Stimulated activated CD4-positive, alpha-beta T cell treated with anti-CD3 and anti-CD28 coated beads, TNF-alpha, amount 100 ng/mL, for 24 hours (primary cell): Measurements from ENCODE around the gene ERBB3.

Experiments used
- DNase-seq, 3 experiments: peaks; one replicate each; pipeline ENCODE4 v3.0.0-alpha.2; 2020; ENCODE audit warnings: low read depth in 3 of 3

The ERBB3 gene

DNA sequence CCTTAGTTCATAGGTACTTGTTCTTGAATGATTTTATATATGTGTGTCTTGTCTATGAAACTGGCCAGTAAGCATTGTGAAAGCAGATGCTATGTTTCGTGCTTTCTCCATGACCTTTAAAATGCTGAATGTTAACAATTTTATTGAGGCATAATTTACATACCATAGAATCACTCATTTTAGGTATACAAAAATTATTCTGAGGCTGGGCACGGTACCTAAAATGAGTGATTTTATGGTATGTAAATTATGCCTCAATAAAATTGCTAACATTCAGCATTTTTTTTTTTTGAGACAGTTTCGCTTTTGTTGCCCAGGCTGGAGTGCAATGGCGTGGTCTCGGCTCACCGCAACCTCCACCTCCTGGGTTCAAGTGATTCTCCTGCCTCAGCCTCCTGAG is 54.9 kb downstream of the ERBB3 start:
- DNase-seq: no peak

DNA sequence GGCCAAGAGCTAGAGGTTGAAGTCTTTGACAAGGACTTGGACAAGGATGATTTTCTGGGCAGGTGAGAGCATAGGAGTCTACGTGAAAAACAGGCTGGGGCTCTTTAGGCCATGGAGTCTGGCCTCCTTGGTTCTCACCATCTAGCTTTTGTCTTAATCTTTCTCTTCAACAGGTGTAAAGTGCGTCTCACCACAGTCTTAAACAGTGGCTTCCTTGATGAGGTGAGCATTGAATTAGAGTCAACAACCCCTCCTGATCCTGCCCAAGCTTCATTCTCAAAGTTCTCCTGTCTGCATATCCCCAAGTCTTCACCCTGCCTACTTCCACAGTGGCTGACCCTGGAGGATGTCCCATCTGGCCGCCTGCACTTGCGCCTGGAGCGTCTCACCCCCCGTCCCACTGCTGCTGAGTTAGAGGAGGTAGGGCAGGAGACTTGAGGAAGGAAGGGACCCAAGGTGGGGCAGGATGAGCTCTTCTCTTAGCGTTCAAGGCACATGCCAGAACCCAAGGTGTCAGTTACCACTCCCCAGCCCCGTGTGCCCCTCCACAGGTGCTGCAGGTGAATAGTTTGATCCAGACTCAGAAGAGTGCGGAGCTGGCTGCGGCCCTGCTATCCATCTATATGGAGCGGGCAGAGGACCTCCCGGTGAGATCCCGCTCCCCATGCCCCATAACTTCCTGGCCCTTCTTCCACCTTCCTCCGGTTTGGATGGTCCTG is 58.0 kb downstream of the ERBB3 start:
- no peak for DNase-seq

DNA sequence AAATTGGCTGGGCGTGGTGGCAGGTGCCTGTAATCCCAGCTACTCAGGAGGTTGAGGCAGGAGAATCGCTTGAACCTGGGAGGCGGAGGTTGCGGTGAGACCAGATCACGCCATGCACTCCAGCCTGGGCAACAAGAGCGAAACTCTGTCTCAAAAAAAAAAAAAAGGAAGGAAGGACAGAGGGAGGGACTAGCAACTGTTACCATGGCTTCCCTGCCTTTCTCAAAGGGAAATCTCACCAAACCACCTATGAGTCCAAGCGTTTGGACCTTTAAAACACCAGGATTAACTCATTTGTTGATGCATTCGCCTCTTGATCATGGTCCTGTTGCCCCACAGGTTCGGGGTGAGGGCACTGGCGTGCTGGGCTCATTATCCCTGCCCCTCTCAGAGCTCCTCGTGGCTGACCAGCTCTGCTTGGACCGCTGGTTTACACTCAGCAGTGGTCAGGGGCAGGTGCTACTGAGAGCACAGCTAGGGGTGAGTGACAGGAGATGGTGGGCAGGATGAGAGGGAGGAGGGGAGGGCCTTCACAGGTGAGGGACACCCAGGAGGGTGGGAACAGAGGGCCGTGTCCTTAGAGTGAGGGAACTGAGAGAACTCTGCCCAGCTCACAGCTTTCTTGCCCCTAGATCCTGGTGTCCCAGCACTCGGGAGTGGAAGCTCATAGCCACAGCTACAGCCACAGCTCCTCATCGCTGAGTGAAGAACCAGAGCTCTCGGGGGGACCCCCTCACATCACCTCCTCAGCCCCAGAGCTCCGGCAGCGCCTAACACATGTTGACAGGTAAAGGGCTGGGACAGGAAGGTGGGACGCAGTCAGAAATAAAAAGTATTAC is 62.2 kb downstream of the ERBB3 start:
- no peak for DNase-seq

- DNase-seq: no peak
Observed at GRCh38 chr12:56143217-56143616, 63.3 kb downstream of the ERBB3 start.

- DNase-seq: no peak
Observed at GRCh38 chr12:56143870-56144269, 63.9 kb downstream of the ERBB3 start.

GRCh38 chr12:56145217-56145616 is 65.3 kb downstream of the ERBB3 start:
- DNase-seq: no peak

DNA sequence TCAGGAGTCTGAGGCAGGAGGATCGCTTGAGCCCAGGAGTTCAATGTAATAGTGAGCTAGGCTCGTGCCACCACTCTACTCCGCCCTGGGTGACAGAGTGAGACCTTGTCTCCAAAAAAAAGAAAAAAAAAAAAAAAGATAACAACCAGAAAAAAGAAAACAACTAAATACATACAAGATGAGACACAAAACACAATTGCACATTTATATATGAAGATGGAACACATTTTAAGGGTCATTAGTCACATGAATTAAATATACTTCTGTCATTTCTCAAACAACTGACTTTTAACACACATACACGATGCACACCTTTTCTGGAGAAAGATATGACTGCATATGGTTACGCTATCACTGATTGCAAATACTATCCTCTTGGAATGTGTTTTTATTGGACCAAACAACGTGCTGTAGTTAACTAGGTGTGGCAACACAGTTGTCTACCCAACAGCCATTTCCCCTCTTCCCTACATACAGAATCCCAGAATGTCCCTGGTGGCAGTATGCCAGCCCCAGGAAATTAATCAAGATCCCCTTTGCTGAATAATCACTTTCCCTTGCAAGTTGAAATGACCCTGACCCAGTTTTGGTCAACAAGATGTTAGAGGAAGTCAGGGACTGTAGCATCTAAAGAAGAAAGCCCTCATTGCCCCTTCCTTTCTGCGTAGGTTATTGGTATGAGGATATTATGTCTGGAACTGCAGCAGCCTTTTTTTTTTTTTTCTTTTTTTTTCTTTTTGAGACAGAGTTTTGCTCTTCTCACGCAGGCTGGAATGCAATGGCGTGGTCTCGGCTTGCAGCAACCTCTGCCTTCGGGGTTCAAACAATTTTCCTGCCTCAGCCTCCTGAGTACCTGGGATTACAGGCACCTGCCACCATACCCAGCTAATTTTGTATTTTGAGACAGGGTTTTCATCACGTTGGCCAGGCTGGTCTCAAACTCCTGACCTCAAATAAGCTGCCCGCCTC is 66.8 kb downstream of the ERBB3 start:
- no peak for DNase-seq

GRCh38 chr12:56150563-56150962 is 70.6 kb downstream of the ERBB3 start:
- DNase-seq: no peak

DNA sequence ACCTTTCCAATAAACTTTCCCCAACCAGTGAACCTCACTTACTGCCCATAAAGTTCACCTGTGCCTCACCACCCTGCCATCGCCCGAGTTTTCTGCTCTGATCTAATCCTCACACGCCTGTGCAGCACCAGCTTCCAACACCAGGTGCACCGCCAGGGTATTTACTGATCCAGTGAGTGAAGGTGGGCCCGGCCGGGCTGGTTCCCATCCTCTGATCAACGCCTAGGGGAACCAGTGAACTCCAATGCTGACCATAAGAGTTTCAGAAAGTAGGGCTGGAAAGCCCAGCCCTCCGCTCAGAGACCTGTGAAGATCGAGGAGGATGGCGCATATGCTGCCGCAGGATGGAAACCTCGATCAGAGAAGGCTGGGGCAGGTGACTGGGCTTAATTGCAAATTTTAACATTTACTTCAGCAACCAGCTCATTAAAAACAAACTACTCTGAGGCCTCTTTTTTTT is 71.7 kb downstream of the ERBB3 start:
- DNase-seq: peak; percentile 41 to 67 (median 64)

GRCh38 chr12:56152132-56152755 is 72.3 kb downstream of the ERBB3 start, which contains the start of gene MYL6B:
TSS of gene MYL6B (plus strand) at chr12:56152587. CDS start at chr12:56153919, 1,332 bp downstream.
- peak; percentile 86 to 95 (median 90) for DNase-seq
